ENCODE results near the gene CDH22. TPM values are rescaled to one million over a fixed set of nuclear protein-coding genes. Genes with fewer than 3 reads are reported as not detected.

CDH22 gene
- total and polyA plus RNA-seq, 11 donors, result 0.03 to 0.90 (median 0.48) TPM

DNA sequence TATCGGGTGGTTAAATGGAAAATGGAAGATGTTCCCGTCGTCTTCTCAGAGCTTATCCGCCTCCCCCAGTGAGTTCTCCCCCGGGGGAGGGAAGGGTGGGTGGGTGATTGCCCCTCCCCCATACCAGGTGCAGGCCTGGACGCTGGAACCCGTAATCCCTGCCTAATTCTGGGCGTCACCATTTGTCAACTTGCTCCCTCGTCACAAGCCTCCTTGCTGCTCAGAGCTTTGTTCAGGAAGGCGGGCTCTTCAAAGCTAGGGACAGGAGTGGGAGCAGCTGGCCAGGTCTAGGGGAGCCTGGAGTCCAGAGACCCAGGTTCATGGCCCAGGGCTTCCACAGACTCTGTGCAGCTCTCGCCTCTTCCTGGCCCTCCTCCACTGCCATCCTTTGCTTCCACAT, 25.6 kb downstream of the CDH22 start:
- Histone ChIP-seq H3K27me3 (peaks cover 0 to 90% (median 30%) of the 10 kb centered on the region in 9 donors), H3K27ac (no peak overlapping the region), H3K9me3 (no peaks in the 10 kb centered on the region), H3K4me1 (no peaks in the 10 kb centered on the region), H3K36me3 (no peaks in the 10 kb centered on the region), H3K4me3 (no peak overlapping the region)
- intact Hi-C loops (cut with DNase I), result no loop called here
- ATAC-seq, result no peak
- no peak for DNase-seq
- no peak for TF ChIP-seq POLR2A (IDR thresholded peaks at IDR 0.05)
- TF ChIP-seq, protein P1, sequence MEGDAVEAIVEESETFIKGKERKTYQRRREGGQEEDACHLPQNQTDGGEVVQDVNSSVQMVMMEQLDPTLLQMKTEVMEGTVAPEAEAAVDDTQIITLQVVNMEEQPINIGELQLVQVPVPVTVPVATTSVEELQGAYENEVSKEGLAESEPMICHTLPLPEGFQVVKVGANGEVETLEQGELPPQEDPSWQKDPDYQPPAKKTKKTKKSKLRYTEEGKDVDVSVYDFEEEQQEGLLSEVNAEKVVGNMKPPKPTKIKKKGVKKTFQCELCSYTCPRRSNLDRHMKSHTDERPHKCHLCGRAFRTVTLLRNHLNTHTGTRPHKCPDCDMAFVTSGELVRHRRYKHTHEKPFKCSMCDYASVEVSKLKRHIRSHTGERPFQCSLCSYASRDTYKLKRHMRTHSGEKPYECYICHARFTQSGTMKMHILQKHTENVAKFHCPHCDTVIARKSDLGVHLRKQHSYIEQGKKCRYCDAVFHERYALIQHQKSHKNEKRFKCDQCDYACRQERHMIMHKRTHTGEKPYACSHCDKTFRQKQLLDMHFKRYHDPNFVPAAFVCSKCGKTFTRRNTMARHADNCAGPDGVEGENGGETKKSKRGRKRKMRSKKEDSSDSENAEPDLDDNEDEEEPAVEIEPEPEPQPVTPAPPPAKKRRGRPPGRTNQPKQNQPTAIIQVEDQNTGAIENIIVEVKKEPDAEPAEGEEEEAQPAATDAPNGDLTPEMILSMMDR (IDR thresholded peaks at IDR 0.05), result no peak
- WGBS, 4 donors, result 23 to 28% (median 26%) methylated on average over 11 of the region's 11 CpGs

DNA sequence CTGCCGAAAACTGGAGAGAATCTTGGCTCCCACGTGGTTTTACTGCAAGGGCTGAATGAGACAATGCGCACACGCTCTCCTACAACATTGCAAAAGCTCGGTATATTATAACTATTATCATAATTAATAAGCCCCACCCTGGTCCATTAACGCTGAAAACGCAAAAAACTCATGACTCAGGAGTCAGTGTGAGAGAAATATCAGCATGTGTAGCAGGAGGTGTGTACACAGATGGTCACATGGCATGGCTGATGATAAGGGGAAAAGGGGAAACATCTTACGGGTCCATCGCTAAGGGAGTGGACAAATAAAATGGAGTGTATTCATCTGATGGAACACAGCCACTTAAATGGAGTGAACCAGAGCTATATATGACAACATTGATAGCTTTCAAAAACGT, 29.2 kb downstream of the CDH22 start:
- intact Hi-C loops (cut with DNase I), result no loop called here
- ATAC-seq (no peak), DNase-seq (no peak)
- Histone ChIP-seq H3K27me3 (peaks cover 4 to 85% (median 33%) of the 10 kb centered on the region in 9 donors), H3K9me3 (no peaks in the 10 kb centered on the region), H3K4me1 (no peaks in the 10 kb centered on the region), H3K4me3 (no peak overlapping the region), H3K36me3 (no peaks in the 10 kb centered on the region), H3K27ac (no peak overlapping the region)
- TF ChIP-seq, protein P1 (IDR thresholded peaks at IDR 0.05), result no peak
- no peak for TF ChIP-seq POLR2A (IDR thresholded peaks at IDR 0.05)
- WGBS, 4 donors, result 48 to 70% (median 68%) methylated on average over 10 of the region's 10 CpGs

DNA sequence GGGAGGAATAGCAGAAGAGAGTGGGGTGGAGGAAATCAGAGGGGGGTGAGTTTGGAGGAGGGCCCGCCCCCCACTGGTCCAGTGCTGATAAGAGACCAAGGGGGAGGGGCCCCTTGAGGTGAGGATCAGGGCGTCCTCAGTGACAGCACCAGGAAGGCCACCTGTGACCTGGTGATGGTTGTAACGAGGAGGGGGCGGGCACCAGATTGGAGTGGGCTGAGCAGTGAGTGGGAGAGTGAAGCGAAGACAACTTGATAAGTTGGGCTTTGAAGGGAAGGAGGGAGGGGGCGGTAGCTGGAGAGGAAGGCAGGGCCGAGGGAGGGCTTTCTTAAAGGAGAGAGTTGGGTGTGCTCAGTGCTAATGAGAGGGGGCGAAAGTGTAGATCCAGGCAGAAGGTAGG, 30.7 kb downstream of the CDH22 start:
- 9 to 18% (median 10%) methylated on average over 8 of the region's 8 CpGs for WGBS, 4 donors
- DNase-seq (no peak), ATAC-seq (no peak)
- Histone ChIP-seq H3K27ac (no peak overlapping the region), H3K4me3 (no peak overlapping the region), H3K9me3 (peaks cover 0 to 11% (median 0%) of the 10 kb centered on the region in 12 donors), H3K4me1 (no peaks in the 10 kb centered on the region), H3K27me3 (peaks cover 0 to 84% (median 30%) of the 10 kb centered on the region in 9 donors), H3K36me3 (no peaks in the 10 kb centered on the region)
- intact Hi-C loops (cut with DNase I), result no loop called here
- TF ChIP-seq, protein P1 (IDR thresholded peaks at IDR 0.05), result no peak
- TF ChIP-seq POLR2A (IDR thresholded peaks at IDR 0.05), result no peak

DNA sequence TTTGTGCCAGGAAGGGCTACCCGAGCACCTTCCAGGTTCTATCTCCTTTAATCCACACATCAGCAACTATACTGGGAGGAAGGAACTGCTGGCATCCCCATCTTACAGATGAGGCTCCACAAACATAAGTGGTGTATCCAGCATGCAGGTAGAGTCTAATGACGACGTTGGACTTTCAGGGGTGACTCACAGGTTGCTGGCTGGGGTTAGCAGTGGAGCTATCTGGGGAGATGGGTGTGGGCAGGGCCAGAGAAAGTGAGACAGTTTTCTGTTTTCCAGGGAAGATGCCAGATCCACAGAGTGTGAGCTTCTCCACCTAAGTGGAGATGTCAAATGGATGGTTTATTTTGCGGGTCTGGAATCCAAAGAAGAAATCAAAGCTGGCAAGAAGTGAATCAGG, 31.8 kb downstream of the CDH22 start:
- no peak overlapping the region for H3K27ac ChIP-seq
- peaks cover 0 to 14% (median 0%) of the 10 kb centered on the region in 12 donors for H3K9me3 ChIP-seq
- no peaks in the 10 kb centered on the region for H3K4me1 ChIP-seq
- peaks cover 0 to 76% (median 27%) of the 10 kb centered on the region in 9 donors for H3K27me3 ChIP-seq
- no peaks in the 10 kb centered on the region for H3K36me3 ChIP-seq
- DNase-seq (no peak), ATAC-seq (no peak)
- H3K4me3 ChIP-seq, result no peak overlapping the region
- TF ChIP-seq, protein P1 (IDR thresholded peaks at IDR 0.05), result no peak
- no peak for TF ChIP-seq POLR2A (IDR thresholded peaks at IDR 0.05)
- intact Hi-C loops (cut with DNase I), result no loop called here
- WGBS, 4 donors, result 44 to 51% (median 46%) methylated on average over 4 of the region's 4 CpGs
